PC-3 (cell line): ENCODE data around the gene ADGRL4. TPM values are rescaled to one million over a fixed set of nuclear protein-coding genes. Genes with fewer than 3 reads are reported as not detected.

Experiments
- ATAC-seq: fragments of 200-7000 bp; cut with Tn5 transposase; 2 replicates; pipeline ENCODE4 v1.9.1; 2020; ENCODE audit warnings: mild to moderate bottlenecking, moderate library complexity
- BruUV-seq: library from RNA; stranded (reverse); fragments of 400-500 nt; replicated peaks from 2 replicates; lab custom pipeline; 2021; lab: Mats Ljungman, UMichigan
- CTCF ChIA-PET: fragments of 300-600 bp; sonication (Branson Sonifier 250); formaldehyde crosslinking; loops from one replicate; lab custom pipeline; 2022; ENCODE audit warnings: antibody characterized with exemption; lab: Charles Lee
- POLR2A ChIA-PET: fragments of 300-600 bp; sonication (Branson Sonifier 250); formaldehyde crosslinking; loops from one replicate; lab custom pipeline; 2022; ENCODE audit warnings: antibody characterized with exemption; ENCODE audit not compliant: unreplicated experiment; lab: Charles Lee
- DNase-seq: peaks from one replicate; pipeline ENCODE4 v3.0.0-alpha.2; 2015
- H2AFZ ChIP-seq: fragments of 300-600 bp; sonication (generic); 2 replicates; pipeline ENCODE4 v1.6.0; 2016; ENCODE audit warnings: antibody characterized with exemption, low read length
- H3F3A ChIP-seq: fragments of 300-600 bp; sonication (generic); one replicate; pipeline ENCODE4 v1.6.0; 2017; ENCODE audit warnings: antibody characterized with exemption, low read length, control low read depth, mild to moderate bottlenecking; ENCODE audit not compliant: unreplicated experiment
- H3K27ac ChIP-seq: fragments of 300-600 bp; sonication (generic); 2 replicates; pipeline ENCODE4 v1.5.1; 2016; ENCODE audit warnings: mild to moderate bottlenecking, low read length
- H3K27me3 ChIP-seq: fragments of 300-600 bp; sonication (generic); 2 replicates; pipeline ENCODE4 v1.6.1; 2016; ENCODE audit warnings: low read length, mixed read lengths
- H3K36me3 ChIP-seq: fragments of 300-600 bp; sonication (generic); 2 replicates; pipeline ENCODE4 v1.6.1; 2016; ENCODE audit warnings: low read depth, mixed run types, low read length, mixed read lengths
- H3K4me1 ChIP-seq: fragments of 300-600 bp; sonication (generic); 2 replicates; pipeline ENCODE4 v1.5.1; 2016; ENCODE audit warnings: low read length; ENCODE audit not compliant: insufficient read depth
- H3K4me2 ChIP-seq: fragments of 300-600 bp; sonication (generic); 2 replicates; pipeline ENCODE4 v1.6.0; 2016; ENCODE audit warnings: low read length
- H3K4me3 ChIP-seq: fragments of 300-600 bp; sonication (generic); 2 replicates; pipeline ENCODE4 v1.5.1; 2016; ENCODE audit warnings: mild to moderate bottlenecking, low read length, mixed read lengths
- H3K79me2 ChIP-seq: fragments of 300-600 bp; sonication (generic); 2 replicates; pipeline ENCODE4 v1.6.1; 2017; ENCODE audit warnings: low read length, mixed read lengths
- H3K9ac ChIP-seq: fragments of 300-600 bp; sonication (generic); 2 replicates; pipeline ENCODE4 v1.6.0; 2016; ENCODE audit warnings: mild to moderate bottlenecking, low read length
- H3K9me2 ChIP-seq: fragments of 300-600 bp; sonication (generic); replicated peaks from 2 replicates; pipeline ENCODE4 v1.6.1; 2016; ENCODE audit warnings: mixed run types, low read length, mixed read lengths
- H3K9me3 ChIP-seq: fragments of 300-600 bp; sonication (generic); 2 replicates; pipeline ENCODE4 v1.6.1; 2016; ENCODE audit warnings: low read length, mixed read lengths
- H4K20me1 ChIP-seq: fragments of 300-600 bp; sonication (generic); 2 replicates; pipeline ENCODE4 v1.6.1; 2016; ENCODE audit warnings: low read length, mixed read lengths
- CTCF ChIP-seq: fragments of 300-600 bp; sonication (generic); conservative IDR thresholded peaks from 2 replicates; pipeline ENCODE4 v1.5.1; 2017; ENCODE audit warnings: antibody characterized with exemption, low read depth, mild to moderate bottlenecking, low read length
- EZH2 ChIP-seq: fragments of 300-600 bp; sonication (generic); IDR thresholded peaks from one replicate; pipeline ENCODE4 v1.6.1; 2017; ENCODE audit warnings: antibody characterized with exemption, mild to moderate bottlenecking, low read length; ENCODE audit not compliant: unreplicated experiment
- EZH2phosphoT487 ChIP-seq: fragments of 300-600 bp; sonication (generic); IDR thresholded peaks from 2 replicates; pipeline ENCODE4 v1.6.1; 2018; ENCODE audit warnings: mild to moderate bottlenecking, antibody characterized with exemption, low read length, borderline replicate concordance
- intact Hi-C: fragments of 100-400 bp; cut with micrococcal nuclease; formaldehyde crosslinking; loops from 2 replicates; pipeline ENCODE4 v1.9.0; 2023
- total RNA-seq: library from RNA; depleted of rRNA; stranded (reverse); fragments of >200 nt; gene quantifications from 2 replicates; pipeline ENCODE4 v1.2.3, GENCODE V29; 2014

Gene ADGRL4
- total RNA-seq, 1 experiment from 2014 or later, result not detected

- intact Hi-C loops, result no loop called here
- Histone ChIP-seq H3K9ac (no peak overlapping the region), H3K4me2 (no peak overlapping the region), H3K27ac (no peak overlapping the region), H4K20me1 (no peaks in the 10 kb centered on the region), H3K36me3 (no peaks in the 10 kb centered on the region), H3F3A (no peaks in the 10 kb centered on the region), H3K9me3 (no peaks in the 10 kb centered on the region), H3K27me3 (no peaks in the 10 kb centered on the region), H3K79me2 (no peaks in the 10 kb centered on the region), H3K4me1 (no peaks in the 10 kb centered on the region), H3K9me2 (no peaks in the 10 kb centered on the region), H3K4me3 (no peak overlapping the region), H2AFZ (no peak overlapping the region)
- CTCF ChIA-PET, result no interaction called here
- ATAC-seq (no peak), DNase-seq (no peak)
- no TSS peak for BruUV-seq
- no peak for TF ChIP-seq CTCF
- TF ChIP-seq EZH2phosphoT487, result no peak
- no peak for TF ChIP-seq EZH2
- POLR2A ChIA-PET, result no interaction called here
These were observed 111.7 kb downstream of the ADGRL4 start for GRCh38 chr1:78894811-78895210.

GRCh38 chr1:78892260-78892840 is 114.2 kb downstream of the ADGRL4 start:
- H3F3A ChIP-seq, result no peaks in the 10 kb centered on the region
- no peaks in the 10 kb centered on the region for H3K36me3 ChIP-seq
- H3K4me3 ChIP-seq, result no peak overlapping the region
- ATAC-seq, result no peak
- no peaks in the 10 kb centered on the region for H3K9me3 ChIP-seq
- ChIA-PET CTCF (no interaction called here), POLR2A (no interaction called here)
- no peaks in the 10 kb centered on the region for H3K4me1 ChIP-seq
- BruUV-seq, result no TSS peak
- H3K9ac ChIP-seq, result no peak overlapping the region
- no peaks in the 10 kb centered on the region for H3K9me2 ChIP-seq
- no peak overlapping the region for H2AFZ ChIP-seq
- TF ChIP-seq CTCF (no peak), EZH2 (no peak)
- no peak for DNase-seq
- H4K20me1 ChIP-seq, result no peaks in the 10 kb centered on the region
- H3K4me2 ChIP-seq, result no peak overlapping the region
- H3K27me3 ChIP-seq, result no peaks in the 10 kb centered on the region
- intact Hi-C loops, result no loop called here
- H3K79me2 ChIP-seq, result no peaks in the 10 kb centered on the region
- no peak overlapping the region for H3K27ac ChIP-seq

- Histone ChIP-seq H3K9me3 (no peaks in the 10 kb centered on the region), H3K9ac (no peak overlapping the region), H3F3A (no peaks in the 10 kb centered on the region), H3K4me3 (no peak overlapping the region), H3K27ac (no peak overlapping the region), H3K27me3 (no peaks in the 10 kb centered on the region), H3K36me3 (no peaks in the 10 kb centered on the region), H2AFZ (no peak overlapping the region), H3K9me2 (no peaks in the 10 kb centered on the region), H3K4me1 (no peaks in the 10 kb centered on the region), H3K4me2 (no peak overlapping the region), H3K79me2 (no peaks in the 10 kb centered on the region), H4K20me1 (no peaks in the 10 kb centered on the region)
- DNase-seq (no peak), ATAC-seq (no peak)
- intact Hi-C loops, result no loop called here
- BruUV-seq, result no TSS peak
- TF ChIP-seq CTCF (no peak), EZH2 (no peak)
- CTCF ChIA-PET, result no interaction called here
- POLR2A ChIA-PET, result no interaction called here
These were observed 119.1 kb downstream of the ADGRL4 start for GRCh38 chr1:78887458-78887857.
